Stimulated activated CD8-positive, alpha-beta memory T cell treated with anti-CD3 and anti-CD28 coated beads, Interleukin-7, amount 100 ng/mL, for 24 hours (primary cell): ENCODE results near the gene PRAMEF15.
"Not testable (repeated sequence)": the region's sequence is repeated elsewhere in the genome, so short reads cannot be mapped to it uniquely, and the experiment has no call there.

Experiments used
- DNase-seq: peaks from one replicate; pipeline ENCODE4 v3.0.0-alpha.2; 2020; ENCODE audit warnings: low read depth

The PRAMEF15 gene

GRCh38 chr1:13315281-13315680 lies at the start of gene PRAMEF15:
Gene PRAMEF15, plus strand, starts transcription at chr1:13315581. Its CDS starts 2,827 bp downstream, at chr1:13318408.
- not testable (repeated sequence) for DNase-seq

- not testable (repeated sequence) for DNase-seq
These were observed 38.4 kb upstream of the PRAMEF15 start for GRCh38 chr1:13277016-13277415.

- not testable (repeated sequence) for DNase-seq
These were observed 35.8 kb upstream of the PRAMEF15 start for GRCh38 chr1:13279617-13280016.

DNA sequence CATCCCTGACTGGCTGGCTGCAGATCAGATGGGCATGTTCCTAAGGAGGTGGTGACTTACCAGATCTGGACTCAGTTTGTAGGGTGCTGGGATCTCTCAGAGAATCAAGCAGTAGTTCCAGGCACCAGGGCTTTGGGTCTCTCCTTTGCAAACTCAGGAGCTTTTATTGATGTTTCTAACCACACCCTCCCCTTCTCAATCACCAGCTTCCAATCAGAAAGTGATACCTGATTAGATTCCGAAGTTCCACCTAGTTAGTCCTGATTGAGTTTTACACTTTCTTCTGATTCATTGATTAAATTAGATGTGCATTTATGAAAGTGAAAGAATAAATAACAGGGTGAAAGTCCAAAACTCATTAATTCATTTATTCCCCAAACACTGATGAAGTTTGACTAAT lies 30.3 kb upstream of the PRAMEF15 start, which contains the start of gene PRAMEF8:
Gene PRAMEF8, minus strand, starts transcription at position 101 of the 400 bp plus-strand sequence. CDS start 1,046 bp downstream, outside the sequence.
- DNase-seq, result not testable (repeated sequence)

GRCh38 chr1:13289030-13289429 lies 26.4 kb upstream of the PRAMEF15 start:
- DNase-seq, result not testable (repeated sequence)

DNA sequence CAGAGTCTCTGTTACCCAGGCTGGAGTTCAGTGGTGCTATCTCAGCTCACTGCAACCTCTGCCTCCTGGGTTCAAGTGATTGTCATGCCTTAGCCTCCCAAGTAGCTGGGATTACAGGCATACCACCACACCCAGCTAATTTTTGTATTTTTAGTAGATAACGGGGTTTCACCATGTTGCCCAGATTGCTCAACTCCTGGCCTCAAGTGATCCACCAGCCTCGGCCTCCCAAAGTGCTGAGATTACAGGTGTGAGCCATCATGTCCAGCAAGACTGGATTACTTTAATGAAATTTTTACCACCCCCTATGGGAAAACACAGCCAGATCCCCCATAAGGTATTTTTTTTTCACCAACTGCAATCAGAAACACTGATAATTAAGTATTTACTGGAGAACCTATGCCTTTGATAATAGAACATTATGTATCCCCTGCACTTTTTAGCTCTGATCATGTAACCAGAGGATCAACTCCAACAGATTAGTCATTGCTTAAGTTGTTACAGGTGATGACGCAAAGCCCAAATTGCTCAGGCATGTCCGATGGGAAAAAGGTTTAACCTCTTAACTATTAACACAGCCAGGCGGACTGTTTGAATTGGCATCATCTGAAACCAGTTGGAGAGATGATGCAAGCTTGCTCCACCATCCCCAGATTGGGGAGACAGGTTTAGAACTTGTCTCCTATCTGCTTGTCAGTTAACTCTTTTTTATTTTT lies 18.0 kb upstream of the PRAMEF15 start:
- DNase-seq, result not testable (repeated sequence)

- DNase-seq, result not testable (repeated sequence)
These were observed 16.7 kb upstream of the PRAMEF15 start for GRCh38 chr1:13298699-13299098.

DNA sequence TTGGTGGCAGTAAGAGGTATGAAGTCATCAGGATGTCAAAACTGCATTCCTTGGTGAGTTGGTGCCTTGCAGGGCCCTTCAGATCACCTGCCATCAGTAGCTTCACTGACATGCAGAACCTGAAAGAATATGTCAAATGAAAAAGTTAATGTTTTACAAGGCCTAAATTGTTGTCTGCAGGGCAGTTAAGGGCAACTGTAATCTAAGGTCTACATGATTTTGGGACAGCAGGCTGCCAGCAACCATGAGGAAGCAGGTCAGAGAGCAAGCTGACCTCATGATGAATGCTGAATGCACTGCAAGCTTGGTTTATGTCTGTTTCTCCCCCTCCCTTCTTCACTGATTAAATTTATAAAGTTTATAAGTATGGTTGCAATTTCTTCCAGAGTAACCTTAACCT lies 13.2 kb upstream of the PRAMEF15 start:
- not testable (repeated sequence) for DNase-seq

- DNase-seq, result not testable (repeated sequence)
These were observed 12.1 kb upstream of the PRAMEF15 start, which contains the start of gene PRAMEF33 for GRCh38 chr1:13303239-13303638. Gene PRAMEF33, plus strand, starts transcription at chr1:13303539. Its CDS starts 2,416 bp downstream, at chr1:13305955.

DNA sequence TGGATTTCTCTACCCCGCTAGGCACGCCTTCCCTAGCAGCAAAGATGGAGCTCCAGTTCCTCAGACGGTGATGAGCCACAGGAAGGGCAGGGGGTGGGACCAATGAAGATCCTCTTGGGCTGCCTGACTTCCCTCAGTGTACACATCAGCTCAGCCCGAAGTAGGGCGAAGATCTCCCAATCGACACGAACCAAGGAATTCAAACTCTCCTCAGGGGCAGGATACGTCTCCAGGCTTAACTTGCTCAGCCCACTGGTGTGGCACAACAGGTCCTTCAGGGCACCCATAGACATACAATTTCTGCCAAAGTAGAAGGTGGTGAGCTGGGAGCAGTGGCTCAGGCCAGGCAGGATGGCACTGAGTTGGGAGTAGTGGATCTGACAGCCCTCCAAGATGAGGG lies 27.1 kb downstream of the PRAMEF15 start:
- DNase-seq, result not testable (repeated sequence)

GRCh38 chr1:13347034-13347433 lies 31.7 kb downstream of the PRAMEF15 start, which contains the start of gene PRAMEF14:
Gene PRAMEF14, minus strand, starts transcription at chr1:13347134. Its CDS starts 1,820 bp downstream, at chr1:13345314.
- not testable (repeated sequence) for DNase-seq

DNA sequence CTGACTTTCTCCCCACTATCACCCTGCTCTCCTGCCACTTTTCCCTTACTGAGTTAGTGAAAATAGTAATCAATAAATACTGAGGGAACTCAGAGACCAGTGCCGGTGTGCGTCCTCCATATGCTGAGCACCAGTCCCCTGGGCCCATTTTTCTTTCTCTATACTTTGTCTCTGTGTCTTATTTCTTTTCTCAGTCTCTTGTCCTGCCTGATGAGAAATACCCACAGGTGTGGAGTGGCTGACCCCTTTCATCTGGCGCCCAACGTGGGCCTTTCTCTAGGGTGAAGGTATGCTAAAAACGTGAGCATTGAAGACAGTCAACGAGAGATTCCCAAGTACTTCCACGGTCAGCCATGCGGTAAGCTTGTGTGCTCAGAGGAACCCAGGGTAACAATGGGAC lies 38.1 kb downstream of the PRAMEF15 start:
- not testable (repeated sequence) for DNase-seq

DNA sequence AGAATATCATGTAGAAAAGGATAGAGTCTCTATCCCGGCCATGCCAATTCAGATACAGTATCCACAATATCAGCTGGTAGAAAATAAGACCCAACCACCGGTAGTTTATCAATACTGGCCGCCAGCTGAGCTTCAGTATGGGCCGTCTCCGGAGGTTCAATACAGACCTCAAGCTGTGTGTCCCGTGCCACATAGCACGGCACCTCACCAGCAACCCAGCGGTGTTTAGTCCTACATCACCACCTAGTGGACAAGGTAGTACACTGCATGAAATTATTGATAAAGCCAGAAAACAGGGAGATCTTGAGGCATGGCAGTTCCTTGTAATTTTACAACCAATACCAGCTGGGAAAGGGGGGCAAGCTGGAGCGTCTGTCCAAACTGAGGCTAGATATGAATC lies 39.1 kb downstream of the PRAMEF15 start:
- not testable (repeated sequence) for DNase-seq

DNA sequence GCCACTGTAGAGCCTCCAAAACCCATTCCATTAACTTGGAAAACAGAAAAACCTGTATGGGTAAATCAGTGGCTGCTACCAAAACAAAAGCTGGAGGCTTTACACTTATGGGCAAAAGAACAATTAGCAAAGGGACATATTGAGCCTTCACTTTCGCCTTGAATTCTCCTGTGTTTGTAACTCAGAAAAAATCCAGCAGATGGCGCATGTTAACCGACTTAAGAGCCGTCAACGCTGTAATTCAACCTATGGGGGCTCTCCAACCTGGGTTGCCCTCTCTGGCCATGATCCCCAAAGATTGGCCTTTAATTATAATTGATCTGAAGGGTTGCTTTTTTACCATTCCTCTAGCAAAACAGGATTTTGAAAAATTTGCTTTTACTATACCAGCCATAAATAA lies 41.4 kb downstream of the PRAMEF15 start:
- not testable (repeated sequence) for DNase-seq

GRCh38 chr1:13362364-13362763 lies 47.0 kb downstream of the PRAMEF15 start:
- DNase-seq, result not testable (repeated sequence)

GRCh38 chr1:13364928-13365327 lies 49.5 kb downstream of the PRAMEF15 start:
- not testable (repeated sequence) for DNase-seq

- not testable (repeated sequence) for DNase-seq
These were observed 51.2 kb downstream of the PRAMEF15 start for GRCh38 chr1:13366536-13366935.

DNA sequence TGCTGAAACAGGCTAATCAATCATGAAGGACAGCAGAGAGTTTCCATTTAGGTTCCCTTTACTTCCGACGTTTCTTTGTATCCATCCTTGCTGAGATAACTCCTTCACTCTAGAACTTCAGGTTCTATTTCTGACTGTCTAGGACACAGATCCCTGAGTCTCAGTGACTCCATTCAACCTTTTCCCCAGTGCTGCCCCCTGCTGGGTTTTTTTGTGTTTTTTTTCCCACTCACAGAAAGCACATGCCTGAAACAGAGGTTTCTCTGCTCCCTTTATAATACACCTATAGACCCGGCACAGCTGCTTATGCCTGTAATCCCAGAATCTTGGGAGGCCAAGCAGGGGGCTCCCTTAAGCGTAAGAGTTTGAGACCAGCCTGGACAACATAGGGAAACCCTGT lies 53.2 kb downstream of the PRAMEF15 start:
- peak; percentile 6 for DNase-seq
